Uterus (tissue), 4 donors: ENCODE results near the gene S100A5. TPM values are rescaled to one million over a fixed set of nuclear protein-coding genes. Genes with fewer than 3 reads are reported as not detected.

Source experiments
- DNase-seq, 2 donors: peaks; one replicate each; pipeline ENCODE4 v3.0.0-alpha.2; 2019 to 2020
- H3K27ac ChIP-seq, 2 donors: fragments of 200-600 bp; sonication (generic); 1 replicate in 1 of 2; 2 replicates in 1 of 2; pipeline ENCODE4 v1.5.1; 2016 to 2018
- H3K27me3 ChIP-seq, 2 donors: fragments of 200-600 bp; sonication (generic); one replicate each; pipeline ENCODE4 v1.5.1; 2018 to 2019; ENCODE audit warnings: control low read depth in 1 of 2
- H3K36me3 ChIP-seq, 2 donors: fragments of 200-600 bp; sonication (generic); one replicate each; pipeline ENCODE4 v1.5.1; 2019; ENCODE audit warnings: control low read depth in 1 of 2
- H3K4me1 ChIP-seq, 2 donors: fragments of 200-600 bp; sonication (generic); one replicate each; pipeline ENCODE4 v1.5.1; 2018 to 2019; ENCODE audit warnings: control low read depth in 1 of 2
- H3K4me3 ChIP-seq, 2 donors: fragments of 200-600 bp; sonication (generic); 1 replicate in 1 of 2; 2 replicates in 1 of 2; pipeline ENCODE4 v1.5.1; 2018 to 2019; ENCODE audit warnings: mild to moderate bottlenecking in 1 of 2
- H3K9me3 ChIP-seq, 2 donors: fragments of 200-600 bp; sonication (generic); one replicate each; pipeline ENCODE4 v1.5.1; 2019; ENCODE audit warnings: control low read depth in 1 of 2
- POLR2A ChIP-seq, 2 donors: fragments of 450-650 bp; IDR thresholded peaks; one replicate each; pipeline ENCODE4 v1.6.1; 2016; ENCODE audit warnings: antibody characterized with exemption in 2 of 2, mild to moderate bottlenecking in 1 of 2, moderate library complexity in 1 of 2
- intact Hi-C: fragments of 100-400 bp; cut with DNase I; formaldehyde crosslinking; loops from one replicate; pipeline ENCODE4 v1.15.1; 2023; ENCODE audit warnings: low total_unique reads
- total RNA-seq, 4 donors: library from RNA; depleted of rRNA in 3 of 4; stranded (reverse); fragments of >200 nt in 3 of 4; gene quantifications; one replicate each; pipeline versions ENCODE4 v1.1.0 to v1.2.4, GENCODE V29; 2014 to 2023
- TF ChIP-seq, protein P1 (sequence below), 4 experiments: fragments of 200-600 bp in 2 of 4; fragments of 450-650 bp in 2 of 4; sonication (generic) in 2 of 4; IDR thresholded peaks; one replicate each; pipeline ENCODE4 v1.5.1; 2016 to 2019; ENCODE audit warnings: antibody characterized with exemption in 4 of 4, mild to moderate bottlenecking in 2 of 4, moderate library complexity in 1 of 4
- donor health status: DM: yes; HTN: yes; CAD: no.

The S100A5 gene
- total RNA-seq, 4 donors from 2014 or later = not detected

DNA sequence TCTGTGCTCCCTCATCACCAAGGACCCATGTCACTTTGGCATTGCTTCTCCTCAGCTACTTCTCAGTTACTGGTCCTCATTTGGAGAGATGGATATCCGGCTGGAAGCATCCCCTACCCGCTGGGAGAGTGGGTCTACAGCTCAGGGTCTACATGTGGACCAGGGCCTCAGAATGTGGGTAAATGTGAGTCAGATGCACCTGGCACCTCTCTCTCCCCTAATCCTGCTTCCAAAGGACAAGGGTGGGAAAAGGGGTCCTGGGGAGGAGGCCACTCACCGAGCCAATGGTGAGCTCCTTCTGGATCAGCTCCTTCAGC is 5.9 kb downstream of the S100A5 start:
- Histone ChIP-seq H3K27me3 (no peaks in the 10 kb centered on the region), H3K27ac (peak overlapping the region; percentile 99 to 100), H3K9me3 (no peaks in the 10 kb centered on the region), H3K36me3 (no peaks in the 10 kb centered on the region), H3K4me1 (peaks cover 3 to 4% of the 10 kb centered on the region in 2 donors), H3K4me3 (peak overlapping the region; percentile 82 to 96)
- no peak for TF ChIP-seq POLR2A (IDR thresholded peaks at IDR 0.05)
- TF ChIP-seq, protein P1, sequence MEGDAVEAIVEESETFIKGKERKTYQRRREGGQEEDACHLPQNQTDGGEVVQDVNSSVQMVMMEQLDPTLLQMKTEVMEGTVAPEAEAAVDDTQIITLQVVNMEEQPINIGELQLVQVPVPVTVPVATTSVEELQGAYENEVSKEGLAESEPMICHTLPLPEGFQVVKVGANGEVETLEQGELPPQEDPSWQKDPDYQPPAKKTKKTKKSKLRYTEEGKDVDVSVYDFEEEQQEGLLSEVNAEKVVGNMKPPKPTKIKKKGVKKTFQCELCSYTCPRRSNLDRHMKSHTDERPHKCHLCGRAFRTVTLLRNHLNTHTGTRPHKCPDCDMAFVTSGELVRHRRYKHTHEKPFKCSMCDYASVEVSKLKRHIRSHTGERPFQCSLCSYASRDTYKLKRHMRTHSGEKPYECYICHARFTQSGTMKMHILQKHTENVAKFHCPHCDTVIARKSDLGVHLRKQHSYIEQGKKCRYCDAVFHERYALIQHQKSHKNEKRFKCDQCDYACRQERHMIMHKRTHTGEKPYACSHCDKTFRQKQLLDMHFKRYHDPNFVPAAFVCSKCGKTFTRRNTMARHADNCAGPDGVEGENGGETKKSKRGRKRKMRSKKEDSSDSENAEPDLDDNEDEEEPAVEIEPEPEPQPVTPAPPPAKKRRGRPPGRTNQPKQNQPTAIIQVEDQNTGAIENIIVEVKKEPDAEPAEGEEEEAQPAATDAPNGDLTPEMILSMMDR (IDR thresholded peaks at IDR 0.05) = no peak
- intact Hi-C loops = no loop called here
- no peak for DNase-seq

DNA sequence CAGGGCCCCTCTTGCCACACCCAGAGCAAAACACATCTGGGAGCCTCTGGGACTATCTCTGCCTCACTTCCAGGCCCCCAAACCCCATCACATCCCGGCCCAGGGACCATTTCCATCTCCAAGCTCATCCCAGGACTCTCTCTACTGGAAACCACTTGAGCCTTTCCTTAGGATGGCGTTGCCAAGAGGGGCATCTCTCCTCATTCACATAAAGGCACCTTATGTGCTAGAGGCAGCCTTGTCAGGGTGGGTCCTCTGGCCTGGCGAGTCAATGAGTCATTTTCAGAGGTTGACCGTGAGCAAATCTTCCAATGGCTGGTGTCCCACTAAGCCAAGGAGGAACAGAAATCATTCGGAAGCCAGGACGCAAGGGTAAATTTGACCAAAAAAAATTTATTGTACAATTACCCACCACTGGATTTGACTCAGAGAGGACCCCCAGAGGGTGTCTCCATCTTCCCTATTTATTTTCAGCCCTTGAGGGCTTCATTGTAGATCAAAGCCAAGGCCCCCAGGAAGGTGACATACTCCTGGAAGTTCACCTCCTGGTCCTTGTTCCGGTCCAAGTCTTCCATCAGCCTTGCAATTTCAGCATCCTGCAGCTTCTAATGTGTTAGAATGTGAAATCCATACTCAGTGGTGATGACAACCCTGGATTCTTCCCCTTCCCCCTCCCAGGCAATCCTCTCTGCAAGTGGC is 6.4 kb downstream of the S100A5 start:
- no peaks in the 10 kb centered on the region for H3K27me3 ChIP-seq
- H3K4me1 ChIP-seq = peaks cover 3 to 4% of the 10 kb centered on the region in 2 donors
- H3K9me3 ChIP-seq = no peaks in the 10 kb centered on the region
- H3K36me3 ChIP-seq = no peaks in the 10 kb centered on the region
- H3K4me3 ChIP-seq = peak overlapping the region; percentile 82 to 96
- TF ChIP-seq POLR2A (IDR thresholded peaks at IDR 0.05) = no peak
- TF ChIP-seq, protein P1 (IDR thresholded peaks at IDR 0.05) = no peak
- intact Hi-C loops = no loop called here
- peak in 1 of 2 donors; percentile 65 for DNase-seq
- H3K27ac ChIP-seq = peak overlapping the region; percentile 99 to 100

DNA sequence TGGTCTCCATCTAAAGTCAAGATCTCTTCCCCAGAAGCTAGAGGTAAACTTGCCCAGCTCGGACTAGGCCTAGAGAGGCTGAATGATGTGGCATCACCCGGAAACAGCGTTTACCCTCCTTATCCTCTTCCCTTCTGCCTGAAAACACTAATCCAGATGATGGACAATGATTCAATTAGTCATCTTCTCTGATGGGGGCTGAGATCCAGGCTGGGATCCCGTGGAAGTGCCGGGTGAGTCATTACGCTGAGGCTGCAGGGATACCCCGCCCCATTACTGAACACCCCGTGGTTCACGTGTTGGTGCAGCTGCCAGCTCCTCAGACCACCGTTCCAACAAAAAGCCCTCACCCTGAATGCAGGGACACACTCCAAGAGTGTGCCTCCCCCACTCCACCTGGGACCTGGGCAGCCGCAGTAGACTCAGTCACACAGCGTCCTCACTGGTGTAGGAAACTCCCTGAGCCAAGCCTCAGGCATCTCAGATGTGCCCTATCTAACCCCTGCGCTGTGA is 7.0 kb downstream of the S100A5 start:
- Histone ChIP-seq H3K36me3 (no peaks in the 10 kb centered on the region), H3K4me1 (peaks cover 3 to 4% of the 10 kb centered on the region in 2 donors), H3K9me3 (no peaks in the 10 kb centered on the region), H3K27me3 (no peaks in the 10 kb centered on the region), H3K27ac (peak overlapping the region; percentile 99 to 100), H3K4me3 (peak overlapping the region; percentile 82 to 96)
- TF ChIP-seq, protein P1 (IDR thresholded peaks at IDR 0.05) = no peak
- peak in 1 of 2 donors; percentile 16 for TF ChIP-seq POLR2A (IDR thresholded peaks at IDR 0.05)
- intact Hi-C loops = loop anchor here (2.0 kb wide), 1 partner anchor 35 kb away; no protein-coding TSS in a partner anchor
- DNase-seq = peak; percentile 82 to 91

DNA sequence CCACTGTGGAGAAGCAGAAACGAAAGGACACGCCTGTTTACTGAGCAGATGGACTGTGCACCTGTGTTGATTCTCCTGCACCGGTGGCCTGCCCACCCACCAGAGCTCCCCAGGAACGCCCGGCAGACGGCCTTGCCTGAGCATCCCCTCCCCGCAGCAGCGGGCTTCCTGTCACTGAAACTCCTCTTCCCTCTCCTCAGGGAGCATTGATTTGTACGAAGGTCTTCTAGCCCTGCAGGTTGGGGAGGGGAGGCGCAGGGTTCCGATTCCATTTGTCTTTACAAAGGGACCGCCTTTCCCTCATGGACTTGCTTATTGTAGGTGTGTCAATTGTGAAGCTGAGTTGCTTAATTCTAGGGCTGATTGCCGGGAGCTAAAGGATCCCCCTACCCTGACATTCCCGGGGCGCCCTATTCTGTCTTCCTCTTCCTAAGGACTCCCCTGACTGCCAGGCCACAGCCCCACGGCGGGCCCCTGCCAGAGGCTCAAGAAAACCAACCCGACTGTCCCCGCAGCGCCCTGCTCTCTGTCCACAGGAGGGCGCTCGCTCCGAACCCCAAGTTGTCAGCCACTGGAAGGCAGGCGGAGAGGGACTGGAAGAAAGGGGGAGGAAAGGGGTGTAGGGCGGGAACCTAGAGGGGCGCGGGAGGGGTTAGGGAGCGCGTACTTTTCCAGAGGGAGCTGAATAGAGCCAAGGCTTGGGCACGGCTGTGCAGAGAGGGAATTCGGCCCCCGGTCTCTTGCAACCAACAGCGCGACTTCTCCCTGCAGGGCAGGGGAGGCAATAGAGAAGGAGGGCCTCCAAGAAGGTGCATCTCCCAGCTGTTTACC is 7.8 kb downstream of the S100A5 start:
- intact Hi-C loops = loop anchor here (2.0 kb wide), 1 partner anchor 36 kb away; no protein-coding TSS in a partner anchor
- DNase-seq = peak; percentile 91 to 92
- Histone ChIP-seq H3K36me3 (no peaks in the 10 kb centered on the region), H3K27ac (peak overlapping the region; percentile 99 to 100), H3K9me3 (no peaks in the 10 kb centered on the region), H3K4me1 (peaks cover 3 to 4% of the 10 kb centered on the region in 2 donors), H3K27me3 (no peaks in the 10 kb centered on the region), H3K4me3 (peak overlapping the region; percentile 82 to 96)
- TF ChIP-seq, protein P1 (IDR thresholded peaks at IDR 0.05) = peak; percentile 93 to 95 (median 94)
- TF ChIP-seq POLR2A (IDR thresholded peaks at IDR 0.05) = no peak
